HS-27A (cell line): ENCODE measurements around the gene A1CF.

Experiments used
- DNase-seq: peaks from one replicate; pipeline ENCODE4 v3.0.0-alpha.2; 2012; ENCODE audit warnings: low read depth, missing footprints

Gene A1CF

GRCh38 chr10:50861370-50861769, 24.1 kb downstream of the A1CF start:
- no peak for DNase-seq

- no peak for DNase-seq
These were observed 27.8 kb downstream of the A1CF start for GRCh38 chr10:50857579-50857978.

GRCh38 chr10:50855461-50855860, 30.0 kb downstream of the A1CF start:
- no peak for DNase-seq

GRCh38 chr10:50855015-50855414, 30.4 kb downstream of the A1CF start:
- DNase-seq, result no peak

GRCh38 chr10:50853557-50853956, 31.9 kb downstream of the A1CF start:
- DNase-seq, result no peak

GRCh38 chr10:50851884-50852671, 33.3 kb downstream of the A1CF start:
- DNase-seq, result no peak

- DNase-seq, result no peak
These were observed 34.7 kb downstream of the A1CF start for GRCh38 chr10:50850578-50851230.

- no peak for DNase-seq
These were observed 38.7 kb downstream of the A1CF start for GRCh38 chr10:50846753-50847152.

- no peak for DNase-seq
These were observed 48.3 kb downstream of the A1CF start for GRCh38 chr10:50837095-50837494.

GRCh38 chr10:50832171-50832751, 53.2 kb downstream of the A1CF start:
- no peak for DNase-seq

- DNase-seq, result no peak
These were observed 55.4 kb downstream of the A1CF start for GRCh38 chr10:50830066-50830465.

- no peak for DNase-seq
These were observed 60.6 kb downstream of the A1CF start for GRCh38 chr10:50824782-50825181.

- no peak for DNase-seq
These were observed 61.6 kb downstream of the A1CF start for GRCh38 chr10:50823789-50824188.

- DNase-seq, result no peak
These were observed 75.8 kb downstream of the A1CF start for GRCh38 chr10:50809596-50809995.

GRCh38 chr10:50807851-50808776, 77.3 kb downstream of the A1CF start:
- DNase-seq, result peak; percentile 4

DNA sequence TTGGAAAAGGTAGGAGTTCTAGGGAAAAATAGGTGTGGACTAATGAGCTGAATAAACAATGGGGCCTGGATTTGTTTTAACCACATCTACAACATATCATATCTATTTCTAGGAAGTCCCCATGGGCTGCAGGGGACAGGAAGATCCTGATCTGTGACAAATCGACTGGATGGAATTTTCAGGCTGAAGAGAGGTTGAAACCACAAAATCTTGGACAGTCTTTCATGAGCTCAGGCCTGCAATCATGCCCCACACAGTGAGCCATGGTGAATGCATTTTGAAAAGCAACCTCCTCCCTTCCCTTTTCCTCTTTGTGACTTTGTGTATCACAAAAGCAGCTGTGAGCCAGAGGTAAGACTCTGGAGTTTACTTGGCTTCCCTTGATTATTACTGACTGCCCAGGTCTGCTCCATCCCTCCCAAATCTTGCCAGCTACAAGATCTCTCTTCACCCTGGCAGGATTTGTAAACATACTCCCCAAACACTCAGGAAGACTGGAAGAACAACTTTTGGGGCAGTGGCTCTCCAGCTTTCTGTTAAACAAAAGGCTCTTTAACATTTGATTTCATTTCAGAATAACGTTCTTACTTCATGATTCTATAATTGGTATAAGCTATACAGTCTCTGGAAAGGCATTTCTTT, 79.3 kb downstream of the A1CF start:
- DNase-seq, result no peak

- DNase-seq, result no peak
These were observed 85.8 kb downstream of the A1CF start for GRCh38 chr10:50799595-50799994.

- DNase-seq, result no peak
These were observed 87.1 kb downstream of the A1CF start for GRCh38 chr10:50798297-50798696.

- DNase-seq, result no peak
These were observed 88.7 kb downstream of the A1CF start for GRCh38 chr10:50796693-50797092.

GRCh38 chr10:50794490-50794889, 90.9 kb downstream of the A1CF start:
- DNase-seq, result no peak
